Limb (tissue), 2 donors: Measurements from ENCODE around the gene C20orf204.
"Not testable (repeated sequence)": the region's sequence is repeated elsewhere in the genome, so short reads cannot be mapped to it uniquely, and the experiment has no call there.

Experiments
- DNase-seq, 2 donors: peaks; one replicate each; pipeline ENCODE4 v3.0.0-alpha.2; 2016; ENCODE audit errors: extremely low spot score in 2 of 2

The C20orf204 gene

GRCh38 chr20:64035933-64036345 lies at the start of gene C20orf204:
TSS of gene C20orf204 (plus strand) at chr20:64036182. CDS start at chr20:64036324, 142 bp downstream.
- no peak for DNase-seq

- DNase-seq, result no peak
Observed at GRCh38 chr20:64000906-64001305, 35.1 kb upstream of the C20orf204 start.

DNA sequence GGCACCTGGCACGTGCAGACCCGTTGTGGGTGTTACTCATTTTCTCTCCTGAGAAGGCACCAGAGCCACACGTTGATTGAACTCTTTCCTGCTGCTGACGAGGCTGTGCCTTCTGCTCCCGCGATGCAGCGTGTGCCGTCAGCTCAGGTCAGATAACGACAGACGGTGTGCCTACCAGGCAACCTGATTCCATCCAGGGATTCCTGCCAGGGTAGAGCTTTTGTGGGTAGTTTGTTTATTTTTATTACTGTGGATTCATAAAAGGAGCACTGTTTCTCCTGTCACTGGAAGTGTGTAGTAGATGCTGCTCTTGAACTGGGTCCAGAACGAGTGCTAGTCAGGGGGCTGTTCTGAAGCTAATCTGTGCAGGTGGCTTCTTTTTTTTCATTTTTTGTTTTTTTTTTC lies 34.4 kb upstream of the C20orf204 start:
- DNase-seq, result no peak

DNA sequence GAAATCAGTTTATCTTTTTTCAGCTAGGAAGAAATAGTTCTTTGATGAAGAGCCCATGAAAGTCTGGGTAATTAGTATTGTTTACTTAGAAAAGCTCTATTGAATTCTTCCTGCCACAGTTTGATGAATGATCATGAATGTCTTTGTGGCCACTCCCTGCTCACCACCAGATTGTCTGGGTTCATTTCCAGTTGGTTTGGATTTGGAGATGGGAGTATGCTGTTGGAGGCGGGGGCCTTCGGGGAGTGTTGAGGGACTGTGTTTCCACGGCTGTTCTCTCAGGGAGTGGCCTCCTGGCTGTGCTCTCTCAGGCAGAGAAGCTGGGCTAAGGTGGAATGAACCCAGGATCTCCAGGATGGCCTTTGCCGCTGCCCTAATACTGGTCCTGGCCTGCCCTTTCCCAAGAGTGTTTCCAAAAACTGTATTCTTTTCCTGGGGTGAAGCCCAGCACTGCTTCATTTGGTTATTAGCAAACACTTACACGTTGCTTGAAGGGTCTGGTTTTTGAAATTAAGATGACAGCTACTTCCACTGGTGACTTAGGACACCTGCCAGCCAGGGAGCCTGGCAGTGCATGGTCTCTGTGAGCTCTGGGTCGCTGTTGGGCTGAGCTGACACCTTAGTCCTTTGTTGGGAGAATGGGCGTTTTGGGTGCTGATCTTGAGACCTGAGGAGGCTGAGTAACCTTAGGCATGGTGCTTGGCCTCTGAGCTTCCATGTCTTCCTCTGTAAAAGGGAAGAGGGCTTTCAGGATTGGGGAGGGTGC lies 31.8 kb upstream of the C20orf204 start:
- no peak for DNase-seq

DNA sequence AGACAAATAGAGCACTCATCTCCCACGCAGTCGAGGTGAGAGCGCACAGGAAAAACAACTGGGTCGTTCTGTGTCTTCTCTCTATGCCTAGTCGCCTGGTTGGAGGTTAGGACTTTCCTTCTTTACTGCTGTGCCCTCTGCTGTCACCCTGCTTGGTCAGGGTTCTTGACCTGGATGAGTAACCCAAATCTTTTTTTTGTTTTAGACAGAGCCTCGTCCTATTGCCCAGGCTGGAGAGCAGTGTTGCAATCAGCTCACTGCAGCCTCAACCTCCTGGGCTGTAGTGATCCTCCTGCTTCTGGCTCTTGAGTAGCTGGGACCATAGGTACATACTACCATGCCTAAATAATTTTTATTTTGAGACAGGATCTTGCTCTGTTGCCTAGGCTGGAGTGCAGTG lies 30.6 kb upstream of the C20orf204 start:
- DNase-seq, result no peak

GRCh38 chr20:64006490-64006889 lies 29.5 kb upstream of the C20orf204 start:
- no peak for DNase-seq

DNA sequence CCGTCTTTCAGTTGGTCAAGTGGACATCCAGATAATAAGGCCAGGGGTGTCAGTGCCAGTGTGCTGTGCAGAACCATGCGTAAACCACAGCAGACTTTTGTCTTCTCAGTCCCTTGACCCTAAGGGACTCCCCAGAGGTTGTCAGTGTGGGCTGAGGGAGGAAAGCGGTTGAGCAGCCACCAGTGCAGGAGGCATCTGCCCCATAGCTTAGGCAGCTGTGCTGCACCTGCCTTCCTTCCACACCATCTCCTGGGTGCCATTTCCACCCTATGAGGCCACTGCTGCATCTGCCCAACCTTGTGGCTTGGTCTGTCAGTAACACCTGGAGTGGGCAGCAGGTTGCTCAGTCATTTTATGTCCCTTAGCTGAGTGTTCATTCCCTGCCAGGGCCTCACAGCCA lies 29.1 kb upstream of the C20orf204 start:
- DNase-seq, result no peak

DNA sequence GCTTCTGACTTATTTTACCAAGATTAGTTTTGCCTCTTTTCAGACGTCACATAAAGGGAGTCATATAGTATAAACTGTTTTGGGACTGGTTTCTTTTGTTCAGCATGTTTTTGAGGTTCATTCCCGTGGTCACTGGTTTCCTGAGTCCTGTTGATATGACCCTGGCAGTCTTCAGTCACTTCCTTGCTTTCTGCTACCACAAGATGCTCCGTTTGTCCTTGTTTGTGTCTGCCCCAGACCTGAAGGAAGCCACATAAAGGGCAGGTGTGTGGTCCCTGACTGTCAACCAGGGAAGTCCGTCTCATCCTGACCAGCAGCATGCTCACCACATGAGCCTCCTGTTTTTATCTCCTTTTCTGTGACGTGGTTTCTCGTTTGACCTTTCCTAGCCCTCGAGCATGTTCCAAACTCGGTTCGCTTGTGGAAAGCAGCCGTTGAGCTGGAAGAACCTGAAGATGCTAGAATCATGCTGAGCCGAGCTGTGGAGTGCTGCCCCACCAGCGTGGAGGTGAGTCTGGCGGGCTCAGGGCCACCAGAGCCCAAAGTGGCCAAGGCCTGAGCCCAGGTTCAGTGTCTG lies 26.1 kb upstream of the C20orf204 start:
- DNase-seq, result no peak

DNA sequence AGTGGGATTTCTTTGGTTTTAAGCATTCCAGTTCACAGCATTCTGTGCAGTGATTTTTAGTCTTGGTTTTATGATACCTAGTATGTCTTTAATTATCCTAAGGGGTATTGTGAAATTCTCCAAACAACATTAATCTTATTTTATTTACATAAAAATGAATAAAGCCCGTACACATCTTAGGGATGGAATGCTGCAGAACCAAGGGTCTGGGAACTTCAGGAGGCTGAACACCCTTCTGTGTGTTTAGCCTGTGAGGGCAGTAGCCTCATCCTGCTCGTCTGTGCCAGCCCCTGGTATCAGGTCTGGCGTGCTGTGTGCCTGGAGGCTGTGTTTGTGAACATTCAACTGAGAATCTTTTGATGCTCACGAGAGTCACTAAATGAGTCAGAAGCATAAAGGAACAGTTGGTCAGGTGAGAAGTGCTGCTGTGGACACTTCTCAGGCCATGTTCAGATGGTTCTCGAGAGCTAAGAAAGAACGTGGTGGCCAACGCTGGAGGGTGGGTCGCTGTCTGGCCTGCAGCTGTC lies 25.2 kb upstream of the C20orf204 start:
- no peak for DNase-seq

DNA sequence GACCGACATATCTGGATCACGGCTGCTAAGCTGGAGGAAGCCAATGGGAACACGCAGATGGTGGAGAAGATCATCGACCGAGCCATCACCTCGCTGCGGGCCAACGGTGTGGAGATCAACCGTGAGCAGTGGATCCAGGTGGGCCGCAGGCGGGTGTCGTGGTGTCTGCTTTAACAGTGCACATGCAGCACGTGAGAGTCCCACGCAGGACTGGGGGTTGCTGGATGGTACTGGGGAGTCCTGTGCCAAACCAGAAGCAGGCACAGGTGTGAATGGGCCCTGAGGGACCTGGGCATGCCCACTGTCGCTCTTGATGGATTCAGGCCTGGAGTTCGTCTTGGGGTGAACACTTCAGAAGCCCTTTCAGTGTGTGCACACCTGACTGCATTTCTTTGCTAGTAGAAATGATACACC lies 24.6 kb upstream of the C20orf204 start:
- DNase-seq, result no peak

- not testable (repeated sequence) for DNase-seq
Observed at GRCh38 chr20:64012385-64013154, 23.4 kb upstream of the C20orf204 start.

DNA sequence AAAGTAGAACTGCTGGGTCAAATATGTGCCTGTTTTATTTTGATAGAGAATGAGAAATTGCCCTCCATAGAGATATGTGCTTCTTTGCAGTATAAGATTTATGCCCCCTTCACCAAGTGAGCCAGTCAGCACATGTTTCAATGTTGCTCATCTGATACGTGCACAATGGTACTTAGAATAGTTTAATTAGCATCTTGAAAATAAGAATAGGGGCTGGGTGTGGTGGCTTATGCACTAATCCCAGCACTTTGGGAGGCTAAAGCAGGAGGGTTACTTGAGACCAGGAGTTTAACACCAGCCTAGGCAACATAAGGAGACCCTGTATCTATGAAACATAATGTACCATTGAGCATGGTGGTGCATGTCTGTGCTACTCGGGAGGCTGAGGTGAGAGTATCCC lies 20.3 kb upstream of the C20orf204 start:
- no peak for DNase-seq

GRCh38 chr20:64021124-64021975 lies 14.6 kb upstream of the C20orf204 start:
- no peak for DNase-seq

DNA sequence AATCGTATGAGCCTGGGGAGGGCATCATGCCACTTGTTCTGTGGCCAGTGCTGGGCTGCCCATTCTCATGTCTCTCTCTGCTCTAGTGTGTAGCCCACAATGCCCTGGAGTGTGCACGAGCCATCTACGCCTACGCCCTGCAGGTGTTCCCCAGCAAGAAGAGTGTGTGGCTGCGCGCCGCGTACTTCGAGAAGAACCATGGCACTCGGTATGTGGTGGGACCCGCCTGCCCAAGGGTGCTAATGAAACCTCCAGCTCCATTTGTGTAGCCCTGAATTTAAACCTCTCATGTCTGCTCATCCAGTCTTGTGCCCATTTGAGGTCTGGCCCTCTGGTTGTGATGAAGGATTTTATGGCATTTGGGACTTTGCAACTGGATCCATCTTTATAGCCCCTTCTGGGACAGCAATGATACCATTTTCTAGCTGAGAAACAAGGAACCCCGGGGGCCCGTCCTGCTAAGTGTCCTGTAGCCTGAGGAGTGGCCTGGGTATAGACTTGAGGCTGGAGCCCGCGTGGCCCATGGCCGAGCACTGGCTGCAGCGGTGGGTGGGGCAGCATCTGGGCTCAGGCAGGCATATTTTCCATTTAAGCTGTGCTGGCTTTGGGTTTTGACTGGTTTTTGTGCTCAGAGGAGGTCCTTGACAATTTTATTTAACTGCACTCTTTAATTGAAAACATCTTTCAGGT lies 13.2 kb upstream of the C20orf204 start:
- no peak for DNase-seq

GRCh38 chr20:64023361-64024140 lies 12.4 kb upstream of the C20orf204 start:
- DNase-seq, result no peak

DNA sequence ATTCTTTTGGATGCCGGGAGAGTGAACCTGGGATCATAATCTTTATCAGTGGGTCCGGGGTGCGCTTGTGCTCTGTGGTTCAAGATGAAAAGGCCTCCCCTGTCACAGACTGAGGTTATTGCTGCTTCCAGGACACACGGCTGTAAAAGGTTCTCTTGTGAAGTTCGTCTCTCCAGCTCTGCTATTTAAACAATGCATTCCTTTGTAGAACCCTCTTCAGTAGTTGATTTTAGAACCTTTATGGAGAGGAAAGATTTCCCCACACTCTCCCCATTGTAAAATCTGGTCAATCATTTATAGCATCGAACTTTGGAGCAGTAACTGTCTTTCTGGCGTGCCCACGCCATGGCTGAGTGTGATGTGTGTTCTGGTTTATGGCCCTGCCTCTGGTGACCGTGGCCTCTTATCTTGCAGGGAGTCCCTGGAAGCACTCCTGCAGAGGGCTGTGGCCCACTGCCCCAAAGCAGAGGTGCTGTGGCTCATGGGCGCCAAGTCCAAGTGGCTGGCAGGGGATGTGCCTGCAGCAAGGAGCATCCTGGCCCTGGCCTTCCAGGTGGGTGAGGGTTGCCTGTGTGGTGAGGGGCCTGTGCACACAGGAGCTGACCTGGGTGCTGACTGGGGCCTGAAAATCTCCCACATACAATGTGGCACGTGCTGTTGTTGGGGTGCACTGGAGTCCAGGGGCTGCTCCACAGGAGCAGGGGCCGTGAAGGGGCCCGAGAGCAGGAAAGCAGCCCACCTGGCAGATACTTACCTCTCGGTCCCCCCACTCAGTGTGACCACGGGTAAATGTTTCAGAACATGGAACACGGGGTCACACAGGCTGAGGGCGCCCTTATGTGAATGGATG lies 11.6 kb upstream of the C20orf204 start:
- no peak for DNase-seq

DNA sequence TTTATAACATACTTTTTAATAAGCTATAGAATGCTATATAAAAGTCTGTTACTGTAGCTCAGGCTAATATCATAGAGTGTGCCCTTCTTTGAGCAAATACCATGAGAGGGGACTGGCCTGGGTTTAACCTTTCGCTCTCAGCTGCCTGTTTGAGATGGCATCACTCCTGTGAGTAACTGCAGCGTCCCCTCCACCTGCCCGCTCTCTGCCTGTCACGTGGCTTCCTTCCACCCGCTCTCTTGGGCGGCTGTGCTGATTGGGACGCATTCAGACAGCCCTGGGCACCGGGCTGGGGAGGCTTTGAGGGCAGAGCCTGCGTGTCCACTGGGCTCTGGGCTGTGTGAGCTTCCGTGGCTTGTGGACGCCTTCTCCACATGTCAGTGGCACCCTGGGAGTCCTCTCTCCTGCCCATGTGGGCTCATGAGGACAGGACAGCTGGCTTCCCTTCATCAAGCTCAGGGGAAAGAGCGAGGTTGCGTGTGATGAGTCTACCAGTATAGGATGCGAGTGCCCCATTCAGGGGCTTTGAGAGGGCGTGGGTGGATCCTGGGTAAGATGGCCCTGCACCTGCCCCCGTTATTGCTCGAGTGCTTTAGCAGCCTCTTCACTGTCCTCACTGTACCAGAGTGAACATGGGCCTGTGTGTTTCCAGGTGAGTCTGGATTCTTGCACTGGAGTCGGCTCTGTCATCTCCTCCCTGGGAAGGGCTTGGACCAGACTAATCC lies 10.7 kb upstream of the C20orf204 start:
- no peak for DNase-seq

DNA sequence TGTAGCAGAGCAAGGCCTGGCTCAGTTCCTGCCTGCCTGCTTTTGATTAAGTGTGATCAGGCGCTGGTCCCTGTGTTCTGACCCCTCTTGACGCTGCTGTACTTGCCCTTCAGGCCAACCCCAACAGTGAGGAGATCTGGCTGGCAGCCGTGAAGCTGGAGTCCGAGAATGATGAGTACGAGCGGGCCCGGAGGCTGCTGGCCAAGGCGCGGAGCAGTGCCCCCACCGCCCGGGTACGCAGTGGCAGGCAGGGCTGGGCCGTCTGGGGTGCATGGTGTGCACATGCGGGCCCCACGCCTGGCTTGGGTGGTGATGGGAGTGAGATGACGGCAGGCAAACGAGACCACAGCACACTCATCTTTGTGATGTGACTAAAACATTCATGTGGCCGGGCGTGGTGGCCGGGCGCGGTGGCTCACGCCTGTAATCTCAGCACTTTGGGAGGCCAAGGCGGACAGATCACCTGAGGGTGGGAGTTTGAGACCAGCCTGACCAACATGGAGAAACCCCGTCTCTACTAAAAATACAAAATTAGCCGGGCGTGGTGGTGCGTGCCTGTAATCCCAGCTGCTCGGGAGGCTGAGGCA lies 10.1 kb upstream of the C20orf204 start:
- DNase-seq, result no peak
